Measurements from ENCODE around the gene RBM44.
"Not testable (repeated sequence)": the region's sequence is repeated elsewhere in the genome, so short reads cannot be mapped to it uniquely, and the experiment has no call there.

Gene RBM44

DNA sequence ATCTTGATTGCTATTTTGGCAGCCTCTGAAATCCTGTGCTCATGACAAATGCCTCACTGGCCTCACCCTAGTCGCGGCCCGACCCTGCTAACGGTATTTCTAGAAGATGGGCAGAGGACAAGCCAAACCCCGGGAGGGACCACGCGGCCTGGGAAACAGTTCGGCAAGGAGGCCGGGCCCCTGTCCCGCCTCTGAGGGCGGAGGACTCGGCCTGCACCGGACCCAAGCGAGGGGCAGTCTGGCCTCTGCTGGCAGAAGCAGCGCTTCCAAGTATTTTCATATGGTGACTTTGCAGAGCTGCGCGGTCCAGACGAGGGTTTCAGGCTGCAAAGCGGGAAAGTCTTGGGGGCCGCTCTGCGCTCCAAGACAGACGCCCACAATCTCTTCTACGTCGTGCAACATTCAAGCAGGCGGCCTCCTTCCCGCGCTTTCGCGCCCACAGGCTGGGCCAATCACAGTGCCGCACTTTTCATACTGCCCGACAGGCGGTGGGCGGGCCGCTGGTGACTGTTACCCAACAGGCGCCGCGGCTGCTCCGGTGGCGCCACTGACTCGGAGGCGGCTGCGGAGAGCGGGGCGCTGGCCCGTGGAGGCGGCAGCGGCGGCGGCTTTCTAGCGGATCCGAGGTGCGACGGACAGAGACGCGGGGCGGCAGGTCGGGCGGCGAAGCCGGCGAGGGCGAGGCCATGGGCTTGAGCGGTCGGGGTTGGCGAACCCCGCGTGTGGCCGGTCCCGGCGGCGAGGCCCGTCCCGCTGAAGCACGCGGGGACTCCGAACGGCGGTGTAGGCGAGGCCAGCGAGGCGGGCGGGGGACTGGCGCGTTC, at the start of gene RBM44:
Gene RBM44 (plus strand): TSS at position 544 of the 824 bp plus-strand sequence. CDS start 14,831 bp downstream, outside the sequence.
- no peak for DNase-seq (ENCODE audit: low spot score)

- DNase-seq (ENCODE audit: low spot score), result no peak
These were observed 49.6 kb upstream of the RBM44 start for GRCh38 chr2:237749002-237749401.

DNA sequence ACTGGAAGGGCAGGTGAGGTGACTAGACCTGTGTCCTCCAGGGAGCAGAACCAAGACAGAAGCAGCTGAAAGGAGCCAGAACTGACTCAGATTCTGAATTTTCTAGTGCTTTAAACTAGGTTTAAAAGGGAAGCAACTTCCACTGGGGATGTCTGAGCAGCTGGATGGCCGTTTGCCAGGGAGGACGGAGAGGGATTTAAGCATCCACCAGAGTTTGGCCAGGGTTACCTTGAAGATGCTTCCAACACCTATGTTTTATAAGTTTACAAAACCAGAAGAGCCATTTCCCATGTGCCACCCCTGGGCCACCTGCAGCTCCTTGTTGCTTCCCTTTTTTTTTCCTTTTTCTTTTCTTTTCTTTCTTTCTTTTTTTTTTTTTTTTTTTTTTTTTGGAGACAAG, 48.6 kb upstream of the RBM44 start:
- DNase-seq (ENCODE audit: low spot score), result no peak

GRCh38 chr2:237750441-237750840, 48.1 kb upstream of the RBM44 start:
- not testable (repeated sequence) for DNase-seq (ENCODE audit: low spot score)

DNA sequence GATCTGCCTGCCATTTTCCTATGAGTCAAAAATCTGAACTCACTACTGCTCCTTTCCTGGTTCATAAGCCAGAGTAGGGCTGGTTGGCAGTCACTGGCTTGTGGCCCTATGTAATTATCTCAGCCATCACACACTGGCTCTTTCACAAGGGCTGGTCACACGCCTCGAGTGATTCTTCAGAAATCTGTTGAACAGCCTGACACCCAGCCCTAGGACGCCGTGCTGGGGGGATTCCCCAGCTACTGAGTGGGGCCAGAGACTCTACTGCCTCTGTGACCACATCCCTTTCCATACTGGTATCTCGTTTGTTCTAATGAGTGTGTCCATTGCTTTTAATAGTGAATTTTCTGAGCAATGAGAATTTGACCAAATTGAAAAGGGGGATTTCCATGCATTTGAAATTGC, 45.8 kb upstream of the RBM44 start:
- peak; percentile 77 for DNase-seq (ENCODE audit: low spot score)

- no peak for DNase-seq (ENCODE audit: low spot score)
These were observed 44.4 kb upstream of the RBM44 start for GRCh38 chr2:237754182-237754581.

DNA sequence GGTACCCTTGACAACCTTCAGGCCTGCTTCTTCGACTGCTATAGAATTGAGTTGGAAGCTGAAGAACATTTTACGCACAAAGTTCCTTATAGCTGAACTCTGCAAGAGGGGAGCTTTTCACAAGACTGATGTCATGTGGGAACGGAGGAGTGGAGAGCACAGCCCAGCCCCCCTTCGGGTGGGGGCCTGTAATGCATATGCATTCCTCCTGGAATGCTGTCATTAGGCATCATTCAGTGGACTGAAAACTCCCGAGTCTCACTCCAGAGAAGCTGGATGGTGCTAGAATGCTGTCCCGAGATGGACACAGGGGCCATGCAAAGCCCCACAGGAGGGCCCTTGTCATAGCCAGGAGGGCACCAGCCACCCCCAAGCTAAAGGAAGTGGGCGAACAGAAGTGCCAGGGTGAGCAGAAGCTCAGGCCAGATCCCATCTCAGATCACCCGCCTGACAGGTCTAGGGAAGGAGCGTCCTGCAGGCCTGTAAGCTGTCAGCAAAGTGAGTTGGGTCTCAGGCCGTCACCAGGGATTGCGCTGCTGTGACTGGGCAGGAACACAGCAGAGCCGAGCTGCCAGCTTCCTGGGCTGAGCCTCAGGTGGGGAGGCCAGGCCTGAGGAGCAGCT, 43.8 kb upstream of the RBM44 start:
- DNase-seq (ENCODE audit: low spot score), result no peak

DNA sequence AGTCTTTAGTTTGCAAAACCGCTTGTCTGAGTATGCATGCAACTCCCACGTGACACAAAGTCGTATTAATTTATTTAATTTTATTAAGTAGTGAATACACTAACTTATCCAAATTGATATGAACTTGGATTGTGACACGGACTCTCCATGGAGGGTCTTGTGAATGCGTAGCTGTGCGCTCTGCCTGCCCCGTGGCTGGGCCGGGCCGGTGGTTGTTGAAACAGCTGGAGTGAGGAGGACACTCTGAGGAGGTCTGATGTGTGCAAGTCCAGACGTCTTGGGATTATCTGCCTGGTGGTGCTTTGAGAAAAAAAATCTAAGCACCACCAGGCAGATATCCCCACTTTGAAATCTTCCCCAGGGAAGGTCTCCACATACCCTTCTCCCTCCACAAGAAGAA, 41.0 kb upstream of the RBM44 start:
- DNase-seq (ENCODE audit: low spot score), result no peak

GRCh38 chr2:237758185-237758584, 40.4 kb upstream of the RBM44 start:
- no peak for DNase-seq (ENCODE audit: low spot score)

GRCh38 chr2:237759176-237759575, 39.4 kb upstream of the RBM44 start:
- DNase-seq (ENCODE audit: low spot score), result no peak

DNA sequence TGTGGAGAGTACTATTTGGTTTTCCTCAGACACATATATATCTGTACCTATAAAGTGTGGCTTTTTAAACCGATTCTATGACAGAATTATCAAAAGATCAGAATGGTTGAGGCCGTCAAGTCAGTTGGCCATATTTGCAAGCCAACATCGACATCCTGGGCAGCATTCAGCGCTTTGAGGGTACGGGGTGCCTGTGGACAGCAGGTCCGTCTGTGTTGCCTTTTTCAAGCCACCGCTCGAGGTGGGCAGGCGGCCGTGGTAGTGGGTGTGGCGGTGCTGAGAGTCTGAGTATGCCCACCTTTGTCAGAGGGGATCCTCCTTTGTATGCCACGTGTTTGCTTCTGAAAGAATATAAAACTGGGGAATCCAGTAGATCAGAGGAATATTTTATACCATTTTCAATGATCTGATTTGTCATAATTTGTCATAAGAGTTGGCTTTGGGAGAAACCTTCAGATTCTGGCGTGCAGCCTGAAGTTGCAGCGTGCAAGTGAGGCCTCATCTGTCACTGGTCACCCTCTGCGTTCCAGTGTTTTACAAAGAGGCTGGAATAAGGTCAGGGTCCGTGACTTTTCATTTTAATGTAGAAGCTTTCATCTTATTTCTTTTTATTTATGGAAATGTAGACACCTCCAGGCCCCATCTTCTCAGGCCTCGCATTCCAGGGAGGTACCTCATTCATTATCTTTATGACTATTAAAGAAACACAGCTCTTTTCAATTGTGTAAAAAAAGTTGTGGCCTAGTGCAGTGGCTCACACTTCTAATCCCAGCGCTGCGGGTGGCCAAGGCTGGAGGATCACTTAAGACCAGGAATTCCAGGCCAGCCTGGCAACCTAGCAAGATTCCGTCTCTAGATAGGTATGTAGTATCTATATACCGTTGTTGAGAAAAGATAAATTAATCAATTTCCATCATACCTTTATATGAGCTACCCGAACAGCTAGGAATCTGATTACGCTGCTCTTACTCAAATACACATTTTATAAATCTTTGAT, 37.8 kb upstream of the RBM44 start:
- no peak for DNase-seq (ENCODE audit: low spot score)

DNA sequence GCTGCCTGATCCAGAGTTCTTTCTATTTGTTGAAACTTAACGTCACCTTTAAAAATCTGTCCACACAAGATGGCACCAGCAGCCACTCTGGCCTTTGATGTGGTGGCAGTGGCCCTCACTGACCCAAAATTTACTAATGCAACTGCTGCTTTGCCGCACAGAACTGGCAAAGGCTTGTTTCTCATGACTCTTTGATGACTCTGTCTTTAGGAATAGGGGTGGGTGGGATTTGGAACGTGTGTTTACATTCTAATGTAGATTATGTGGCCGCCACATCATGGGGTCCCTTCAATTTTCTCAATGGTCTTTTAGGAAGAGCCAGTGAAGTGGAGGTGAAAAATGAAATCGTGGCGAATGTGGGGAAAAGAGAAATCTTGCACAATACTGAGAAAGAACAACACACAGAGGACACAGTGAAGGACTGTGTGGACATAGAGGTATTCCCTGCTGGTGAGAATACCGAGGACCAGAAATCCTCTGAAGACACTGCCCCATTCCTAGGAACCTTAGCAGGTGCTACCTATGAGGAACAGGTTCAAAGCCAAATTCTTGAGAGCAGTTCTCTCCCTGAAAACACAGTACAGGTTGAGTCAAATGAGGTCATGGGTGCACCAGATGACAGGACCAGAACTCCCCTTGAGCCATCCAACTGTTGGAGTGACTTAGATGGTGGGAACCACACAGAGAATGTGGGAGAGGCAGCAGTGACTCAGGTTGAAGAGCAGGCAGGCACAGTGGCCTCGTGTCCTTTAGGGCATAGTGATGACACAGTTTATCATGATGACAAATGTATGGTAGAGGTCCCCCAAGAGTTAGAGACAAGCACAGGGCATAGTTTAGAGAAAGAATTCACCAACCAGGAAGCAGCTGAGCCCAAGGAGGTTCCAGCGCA, 36.0 kb upstream of the RBM44 start:
- DNase-seq (ENCODE audit: low spot score), result not testable (repeated sequence)

GRCh38 chr2:237763812-237764211, 34.8 kb upstream of the RBM44 start:
- DNase-seq (ENCODE audit: low spot score), result no peak

GRCh38 chr2:237765122-237765521, 33.5 kb upstream of the RBM44 start:
- not testable (repeated sequence) for DNase-seq (ENCODE audit: low spot score)

DNA sequence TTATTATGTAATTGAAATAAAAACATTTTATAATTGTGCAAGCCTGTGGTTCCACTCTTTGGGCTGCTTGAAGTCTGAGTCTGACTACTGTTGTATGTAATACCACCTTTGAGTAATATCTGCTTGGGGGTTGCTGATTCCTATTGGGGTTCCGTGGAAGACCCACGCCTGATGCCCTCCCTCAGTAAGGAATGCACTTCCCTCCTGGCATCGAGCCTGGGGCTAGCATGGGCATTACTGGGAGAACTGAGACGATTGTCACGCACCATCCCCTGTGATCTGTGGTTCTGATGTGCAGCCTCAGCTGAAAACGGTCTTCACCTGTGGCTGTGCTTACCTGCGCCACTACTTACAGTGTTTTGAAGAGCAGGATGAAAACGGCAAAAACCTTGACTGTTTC, 32.7 kb upstream of the RBM44 start:
- DNase-seq (ENCODE audit: low spot score), result no peak

DNA sequence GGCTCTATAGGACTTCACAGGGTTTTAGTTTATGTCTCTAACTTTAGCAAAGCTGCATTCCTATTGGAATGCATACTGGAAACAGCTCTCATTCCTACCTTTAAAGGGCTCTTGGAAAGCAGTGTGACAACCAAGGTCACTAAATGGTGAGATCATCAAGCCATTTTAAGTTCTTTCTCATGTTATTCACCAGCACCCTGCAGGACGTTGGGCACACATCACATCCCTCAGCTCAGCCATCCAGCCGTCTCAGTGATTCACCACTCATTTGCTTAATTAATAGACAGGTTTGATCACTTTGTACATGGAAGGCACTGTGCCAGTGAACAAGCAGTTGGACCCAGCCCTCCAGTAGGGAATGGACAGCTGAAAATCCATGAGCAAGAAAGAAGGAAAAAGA, 32.2 kb upstream of the RBM44 start:
- no peak for DNase-seq (ENCODE audit: low spot score)

- DNase-seq (ENCODE audit: low spot score), result no peak
These were observed 26.1 kb upstream of the RBM44 start for GRCh38 chr2:237772513-237772912.

DNA sequence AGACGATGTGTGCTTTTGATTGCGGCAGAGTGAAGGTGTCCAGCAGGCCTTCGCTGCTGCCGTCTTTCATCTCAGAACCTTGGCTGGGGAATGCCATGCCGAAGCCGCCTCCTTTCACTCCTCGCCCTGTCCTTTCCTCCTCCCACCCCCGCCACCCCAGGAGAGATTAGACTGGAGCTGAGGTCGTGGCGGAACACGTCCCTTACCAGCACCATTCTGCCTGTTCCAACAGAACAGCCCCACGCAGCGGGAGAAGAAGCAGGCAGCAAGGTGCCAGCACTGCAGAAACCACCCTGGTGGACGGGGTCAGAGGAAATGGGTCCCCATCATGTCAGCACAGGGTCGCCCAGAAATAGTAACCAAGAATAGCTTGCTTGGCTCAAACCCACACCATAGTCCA, 24.8 kb upstream of the RBM44 start:
- DNase-seq (ENCODE audit: low spot score), result no peak

GRCh38 chr2:237774811-237775553, 23.6 kb upstream of the RBM44 start:
- peak; percentile 63 for DNase-seq (ENCODE audit: low spot score)

- DNase-seq (ENCODE audit: low spot score), result no peak
These were observed 19.1 kb upstream of the RBM44 start for GRCh38 chr2:237779521-237779920.

DNA sequence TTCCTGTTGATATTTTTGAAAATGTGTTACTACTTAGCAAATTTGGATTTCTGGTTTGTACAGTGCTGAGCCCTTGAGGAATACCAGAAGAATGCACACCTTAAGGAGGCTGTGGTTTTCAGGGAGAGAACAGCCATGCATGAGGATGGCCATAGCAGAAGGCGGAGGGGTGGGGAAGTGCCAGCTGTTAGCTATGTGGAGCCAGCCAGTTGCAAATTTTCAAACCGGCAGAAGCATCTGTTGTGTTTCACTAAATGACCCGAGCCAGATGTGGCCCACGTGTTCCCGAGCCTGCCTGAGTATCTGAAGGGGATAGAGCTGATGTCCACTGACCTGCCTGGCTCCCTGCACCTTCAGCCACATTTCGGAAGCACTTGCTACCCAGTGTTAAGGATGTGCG, 16.4 kb upstream of the RBM44 start:
- no peak for DNase-seq (ENCODE audit: low spot score)
